ENCODE data around the gene HEXIM1.

The HEXIM1 gene

GRCh38 chr17:45150911-45151809 lies 2.9 kb downstream of the HEXIM1 start:
- no peak for TF ChIP-seq CTCF (IDR thresholded peaks at IDR 0.05; ENCODE audit: insufficient read depth, low read depth, low read length, missing control alignments)
- DNase-seq (ENCODE audit: low read depth), result no peak

GRCh38 chr17:45155029-45155428 lies 6.8 kb downstream of the HEXIM1 start:
- no peak for DNase-seq (ENCODE audit: low read depth)
- TF ChIP-seq CTCF (IDR thresholded peaks at IDR 0.05; ENCODE audit: insufficient read depth, low read depth, low read length, missing control alignments), result no peak
- no peak overlapping the region for H3K4me3 ChIP-seq (ENCODE audit: low read depth, low read length)

More at GRCh38 chr17:45150911-45151809, 2.9 kb downstream of the HEXIM1 start:
- H3K4me3 ChIP-seq (ENCODE audit: low read depth, low read length), result peak overlapping the region; percentile 88

GRCh38 chr17:45155483-45155882 lies 7.2 kb downstream of the HEXIM1 start:
- H3K4me3 ChIP-seq (ENCODE audit: low read depth, low read length), result no peak overlapping the region
- TF ChIP-seq CTCF (IDR thresholded peaks at IDR 0.05; ENCODE audit: insufficient read depth, low read depth, low read length, missing control alignments), result no peak
- no peak for DNase-seq (ENCODE audit: low read depth)

GRCh38 chr17:45156242-45156641 lies 8.0 kb downstream of the HEXIM1 start:
- H3K4me3 ChIP-seq (ENCODE audit: low read depth, low read length), result no peak overlapping the region
- DNase-seq (ENCODE audit: low read depth), result no peak
- TF ChIP-seq CTCF (IDR thresholded peaks at IDR 0.05; ENCODE audit: insufficient read depth, low read depth, low read length, missing control alignments), result no peak

GRCh38 chr17:45160447-45161287 lies 12.4 kb downstream of the HEXIM1 start:
- no peak for TF ChIP-seq CTCF (IDR thresholded peaks at IDR 0.05; ENCODE audit: insufficient read depth, low read depth, low read length, missing control alignments)
- peak; percentile 63 for DNase-seq (ENCODE audit: low read depth)
- peak overlapping the region; percentile 95 for H3K4me3 ChIP-seq (ENCODE audit: low read depth, low read length)

- H3K4me3 ChIP-seq (ENCODE audit: low read depth, low read length), result peak within 1 kb of the TSS; percentile 95
- DNase-seq (ENCODE audit: low read depth), result peak; percentile 100
- TF ChIP-seq CTCF (IDR thresholded peaks at IDR 0.05; ENCODE audit: insufficient read depth, low read depth, low read length, missing control alignments), result no peak
Measured at GRCh38 chr17:45161288-45162024, 13.2 kb downstream of the HEXIM1 start, which contains the start of gene HEXIM2. HEXIM2 (plus strand) TSS chr17:45161875; CDS start chr17:45162794, 919 bp downstream.

Measured in GM12865 (cell line).